Endothelial cell of umbilical vein (primary cell): ENCODE results near the gene CRB1. TPM values are rescaled to one million over a fixed set of nuclear protein-coding genes. Genes with fewer than 3 reads are reported as not detected.

Experiments used
- BruUV-seq: library from RNA; stranded (reverse); fragments of 400-500 nt; replicated peaks from 2 replicates; lab custom pipeline; 2021; lab: Mats Ljungman, UMichigan
- CTCF ChIA-PET: fragments of 300-600, 350-600 bp; sonication (Branson Sonifier 250); formaldehyde crosslinking; loops from one replicate; lab custom pipeline; 2021; ENCODE audit warnings: antibody characterized with exemption, inconsistent platforms; lab: Charles Lee
- POLR2A ChIA-PET: fragments of 300-600, 350-600 bp; sonication (Branson Sonifier 250); formaldehyde crosslinking; loops from one replicate; lab custom pipeline; 2021; ENCODE audit warnings: antibody characterized with exemption, inconsistent platforms; lab: Charles Lee
- DNase-seq: peaks from one replicate; pipeline ENCODE4 v3.0.0-alpha.2; 2011; ENCODE audit warnings: low read depth, low spot score
- FAIRE-seq: peaks from 2 replicates; lab custom pipeline; 2011; peaks lifted over from hg19 to GRCh38; lab: Jason Lieb, UNC
- H2AFZ ChIP-seq: 2 replicates; pipeline ENCODE4 v1.6.0; 2012; ENCODE audit warnings: low read depth, low read length, control low read depth, inconsistent platforms
- H3K27ac ChIP-seq: 2 replicates; pipeline ENCODE4 v1.5.1; 2011; ENCODE audit warnings: low read depth, mild to moderate bottlenecking, control low read depth, low read length, moderate library complexity; ENCODE audit not compliant: insufficient read depth
- H3K27me3 ChIP-seq, 2 experiments: 2 replicates each; pipeline versions ENCODE4 v1.6.0 to v1.6.1; 2011; ENCODE audit warnings: low read length in 2 of 2, mixed read lengths in 1 of 2; ENCODE audit not compliant: control insufficient read depth in 2 of 2, insufficient read depth in 2 of 2
- H3K36me3 ChIP-seq, 2 experiments: 2 replicates in 1 of 2; 3 replicates in 1 of 2; pipeline ENCODE4 v1.5.1; 2011; ENCODE audit warnings: low read length in 2 of 2, mild to moderate bottlenecking in 1 of 2, moderate library complexity in 1 of 2; ENCODE audit not compliant: control insufficient read depth in 2 of 2, insufficient read depth in 2 of 2; ENCODE audit errors: extremely low read depth in 1 of 2
- H3K4me1 ChIP-seq: 3 replicates; pipeline ENCODE4 v1.5.1; 2011; ENCODE audit warnings: mild to moderate bottlenecking, low read length; ENCODE audit not compliant: control insufficient read depth, insufficient read depth; ENCODE audit errors: extremely low read depth
- H3K4me2 ChIP-seq: 2 replicates; pipeline ENCODE4 v1.6.1; 2011; ENCODE audit warnings: low read length, control low read depth, mixed read lengths; ENCODE audit not compliant: insufficient read depth
- H3K4me3 ChIP-seq, 3 experiments: fragments of 200-600 bp in 1 of 3; sonication (generic), shearing (Covaris generic) in 1 of 3; replicated peaks in 1 of 3; 2 replicates each; pipeline ENCODE4 v1.5.1; 2011 to 2016; ENCODE audit warnings: control low read depth in 3 of 3, low read length in 3 of 3, mild to moderate bottlenecking in 2 of 3, inconsistent platforms in 1 of 3, low read depth in 1 of 3, moderate library complexity in 1 of 3; ENCODE audit not compliant: insufficient read depth in 1 of 3
- H3K79me2 ChIP-seq: 2 replicates; pipeline ENCODE4 v1.6.0; 2012; ENCODE audit warnings: low read length, inconsistent platforms; ENCODE audit not compliant: control insufficient read depth, insufficient read depth
- H3K9ac ChIP-seq: replicated peaks from 2 replicates; pipeline ENCODE3; 2011; ENCODE audit warnings: low read length, control low read depth; ENCODE audit not compliant: insufficient read depth; ENCODE audit errors: extremely low read depth
- H3K9me1 ChIP-seq: replicated peaks from 3 replicates; pipeline ENCODE4 v1.6.0; 2011; ENCODE audit warnings: mild to moderate bottlenecking, low read length; ENCODE audit not compliant: control insufficient read depth, insufficient read depth; ENCODE audit errors: extremely low read depth
- H3K9me3 ChIP-seq: replicated peaks from 2 replicates; pipeline ENCODE4 v1.5.1; 2012; ENCODE audit warnings: low read length, inconsistent platforms; ENCODE audit not compliant: control insufficient read depth, insufficient read depth
- H4K20me1 ChIP-seq: replicated peaks from 2 replicates; pipeline ENCODE3; 2011; ENCODE audit warnings: mild to moderate bottlenecking, low read length; ENCODE audit not compliant: control insufficient read depth, insufficient read depth; ENCODE audit errors: extremely low read depth
- EZH2 ChIP-seq: IDR thresholded peaks from 2 replicates; pipeline ENCODE4 v1.6.1; 2012; ENCODE audit warnings: borderline replicate concordance, low read depth, mild to moderate bottlenecking, moderate library complexity, low read length, inconsistent platforms; ENCODE audit not compliant: severe bottlenecking
- FOS ChIP-seq: IDR thresholded peaks from 2 replicates; pipeline ENCODE4 v1.6.1; 2011; ENCODE audit warnings: mild to moderate bottlenecking, low read length, moderate library complexity, borderline replicate concordance; ENCODE audit not compliant: insufficient read depth
- GATA2 ChIP-seq: IDR thresholded peaks from 2 replicates; pipeline ENCODE4 v1.7.0; 2011; ENCODE audit warnings: low read depth, mild to moderate bottlenecking, moderate library complexity, mixed read lengths, low read length; ENCODE audit not compliant: insufficient read length, insufficient read depth
- JUN ChIP-seq: IDR thresholded peaks from 2 replicates; pipeline ENCODE4 v1.6.1; 2011; ENCODE audit warnings: borderline replicate concordance, low read depth; ENCODE audit not compliant: insufficient read length, insufficient read depth
- MYC ChIP-seq: IDR thresholded peaks from one replicate; pipeline ENCODE4 v1.6.1; 2011; ENCODE audit warnings: mild to moderate bottlenecking, low read depth, low read length
- POLR2A ChIP-seq: IDR thresholded peaks from 2 replicates; pipeline ENCODE4 v1.6.1; 2012; ENCODE audit warnings: low read depth, mild to moderate bottlenecking, control low read depth, low read length
- POLR2AphosphoS5 ChIP-seq: IDR thresholded peaks from 2 replicates; pipeline ENCODE4 v1.6.1; 2012; ENCODE audit warnings: low read depth, mild to moderate bottlenecking, control low read depth, low read length, moderate library complexity; ENCODE audit not compliant: insufficient read depth
- dilution Hi-C: fragments of 300-500 bp; cut with MboI; formaldehyde crosslinking; loops from one replicate; pipeline ENCODE4 v1.15.0; 2019; ENCODE audit warnings: low sequenced_read_pairs; ENCODE audit not compliant: extremely low pct_ligation_motif_present
- intact Hi-C: fragments of 100-400 bp; cut with micrococcal nuclease; formaldehyde crosslinking; loops from one replicate; pipeline ENCODE4 v1.10.0; 2022
- polyA plus RNA-seq, 4 experiments: library from polyadenylated mRNA; depleted of rRNA in 3 of 4; stranded (reverse) in 3 of 4; unstranded in 1 of 4; fragments of >200 nt; gene quantifications; 2 replicates each; pipeline versions ENCODE4 v1.2.1 to v1.2.3, GENCODE V29; 2011 to 2012; ENCODE audit warnings: missing spikeins in 1 of 4
- total RNA-seq: library from RNA; stranded (reverse); gene quantifications from 2 replicates; pipeline ENCODE4 v1.2.3, GENCODE V29; 2021
- TF ChIP-seq, protein P1 (sequence below): IDR thresholded peaks from 2 replicates; pipeline ENCODE4 v1.6.1; 2011; ENCODE audit not compliant: insufficient read depth, insufficient read length
- TF ChIP-seq, protein P2 (sequence below), 2 donors: IDR thresholded peaks; 1 replicate in 1 of 2; 2 replicates in 1 of 2; pipeline ENCODE4 v1.5.1; 2011; ENCODE audit warnings: low read length in 2 of 2, mild to moderate bottlenecking in 2 of 2, moderate library complexity in 2 of 2, control low read depth in 1 of 2, inconsistent platforms in 1 of 2, low read depth in 1 of 2; ENCODE audit not compliant: insufficient read depth in 1 of 2; ENCODE audit errors: extremely low read depth in 1 of 2

CRB1 gene
- total and polyA plus RNA-seq, 2 donors (not counting 3 experiments of a cell fraction or from before 2014, with no cell fraction given): not detected

GRCh38 chr1:197485790-197486189, 217.7 kb downstream of the CRB1 start:
- TF ChIP-seq JUN (no peak), FOS (no peak), POLR2A (no peak), POLR2AphosphoS5 (no peak)
- TF ChIP-seq, protein P1, sequence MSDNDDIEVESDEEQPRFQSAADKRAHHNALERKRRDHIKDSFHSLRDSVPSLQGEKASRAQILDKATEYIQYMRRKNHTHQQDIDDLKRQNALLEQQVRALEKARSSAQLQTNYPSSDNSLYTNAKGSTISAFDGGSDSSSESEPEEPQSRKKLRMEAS: no peak
- no peaks in the 10 kb centered on the region for H3K9me1 ChIP-seq
- FAIRE-seq: peak; percentile 57
- DNase-seq: peak; percentile 43
- no peaks in the 10 kb centered on the region for H3K4me1 ChIP-seq
- no peak overlapping the region for H3K9ac ChIP-seq
- BruUV-seq: no TSS peak
- no peak overlapping the region for H3K4me3 ChIP-seq
- H3K27me3 ChIP-seq: no peaks in the 10 kb centered on the region
- peak overlapping the region; percentile 31 for H2AFZ ChIP-seq
- no peaks in the 10 kb centered on the region for H3K36me3 ChIP-seq
- H4K20me1 ChIP-seq: no peaks in the 10 kb centered on the region
- ChIA-PET CTCF (no interaction called here), POLR2A (no interaction called here)
- intact Hi-C loops (no loop called here), dilution Hi-C loops (no loop called here)
- H3K27ac ChIP-seq: no peak overlapping the region
- H3K9me3 ChIP-seq: no peaks in the 10 kb centered on the region
- H3K4me2 ChIP-seq: no peak overlapping the region
- no peaks in the 10 kb centered on the region for H3K79me2 ChIP-seq

DNA sequence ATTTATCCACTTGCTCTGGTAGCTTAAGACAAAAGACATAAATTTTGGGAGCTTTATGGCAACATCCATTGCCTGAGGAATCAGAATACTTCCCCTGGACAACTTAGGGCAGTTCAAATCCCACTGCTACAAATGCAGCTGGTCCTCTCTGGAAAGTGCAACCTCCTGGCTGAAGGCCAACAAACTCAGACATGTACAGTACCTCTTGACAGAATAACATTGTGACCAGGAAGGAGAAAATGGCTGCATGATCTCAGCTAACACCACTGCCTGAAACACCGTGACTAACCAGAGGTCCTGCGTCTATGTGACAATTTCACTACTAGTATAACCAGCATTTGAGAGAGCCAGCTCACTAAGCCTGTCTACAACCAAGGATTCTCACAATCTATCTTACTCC, 218.9 kb downstream of the CRB1 start:
- Histone ChIP-seq H2AFZ (no peak overlapping the region), H4K20me1 (no peaks in the 10 kb centered on the region), H3K9me1 (no peaks in the 10 kb centered on the region), H3K4me3 (no peak overlapping the region), H3K4me2 (no peak overlapping the region), H3K4me1 (no peaks in the 10 kb centered on the region), H3K9ac (no peak overlapping the region), H3K9me3 (no peaks in the 10 kb centered on the region), H3K36me3 (no peaks in the 10 kb centered on the region), H3K79me2 (no peaks in the 10 kb centered on the region), H3K27me3 (no peaks in the 10 kb centered on the region), H3K27ac (no peak overlapping the region)
- no peak for TF ChIP-seq FOS
- TF ChIP-seq, protein P2, sequence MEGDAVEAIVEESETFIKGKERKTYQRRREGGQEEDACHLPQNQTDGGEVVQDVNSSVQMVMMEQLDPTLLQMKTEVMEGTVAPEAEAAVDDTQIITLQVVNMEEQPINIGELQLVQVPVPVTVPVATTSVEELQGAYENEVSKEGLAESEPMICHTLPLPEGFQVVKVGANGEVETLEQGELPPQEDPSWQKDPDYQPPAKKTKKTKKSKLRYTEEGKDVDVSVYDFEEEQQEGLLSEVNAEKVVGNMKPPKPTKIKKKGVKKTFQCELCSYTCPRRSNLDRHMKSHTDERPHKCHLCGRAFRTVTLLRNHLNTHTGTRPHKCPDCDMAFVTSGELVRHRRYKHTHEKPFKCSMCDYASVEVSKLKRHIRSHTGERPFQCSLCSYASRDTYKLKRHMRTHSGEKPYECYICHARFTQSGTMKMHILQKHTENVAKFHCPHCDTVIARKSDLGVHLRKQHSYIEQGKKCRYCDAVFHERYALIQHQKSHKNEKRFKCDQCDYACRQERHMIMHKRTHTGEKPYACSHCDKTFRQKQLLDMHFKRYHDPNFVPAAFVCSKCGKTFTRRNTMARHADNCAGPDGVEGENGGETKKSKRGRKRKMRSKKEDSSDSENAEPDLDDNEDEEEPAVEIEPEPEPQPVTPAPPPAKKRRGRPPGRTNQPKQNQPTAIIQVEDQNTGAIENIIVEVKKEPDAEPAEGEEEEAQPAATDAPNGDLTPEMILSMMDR (IDR thresholded peaks at IDR 0.05; ENCODE audit: extremely low read depth in 1 of 2, insufficient read depth in 1 of 2, low read depth in 1 of 2, low read length in 2 of 2): no peak
- no peak for TF ChIP-seq MYC
- no peak for TF ChIP-seq EZH2
- TF ChIP-seq, protein P1: no peak
- TF ChIP-seq GATA2: no peak
- no peak for TF ChIP-seq POLR2A
- ChIA-PET CTCF (no interaction called here), POLR2A (no interaction called here)
- no TSS peak for BruUV-seq
- FAIRE-seq (peak; percentile 33), DNase-seq (peak; percentile 25)
- intact Hi-C loops: no loop called here
- dilution Hi-C loops: no loop called here
